Endodermal cell (in vitro differentiated cells): Measurements from ENCODE around the gene CSNK1G1. TPM values are rescaled to one million over a fixed set of nuclear protein-coding genes. Genes with fewer than 3 reads are reported as not detected.
A peak's percentile ranks its signal among the peaks of the same experiment; 100 is the strongest.
"Not testable (repeated sequence)": the region's sequence is repeated elsewhere in the genome, so short reads cannot be mapped to it uniquely, and the experiment has no call there.

Experiments
- DNase-seq: peaks from one replicate; pipeline ENCODE4 v3.0.0-alpha.2; 2017
- H3K27ac ChIP-seq: 2 replicates; pipeline ENCODE4 v1.5.1; 2013; ENCODE audit warnings: mild to moderate bottlenecking, low read depth, low read length, moderate library complexity
- H3K27me3 ChIP-seq: 2 replicates; pipeline ENCODE4 v1.6.1; 2013; ENCODE audit warnings: mild to moderate bottlenecking, low read length, moderate library complexity; ENCODE audit not compliant: insufficient read depth, control insufficient read depth, poor library complexity, severe bottlenecking
- H3K36me3 ChIP-seq: 2 replicates; pipeline ENCODE4 v1.7.0; 2013; ENCODE audit warnings: mild to moderate bottlenecking, low read length, moderate library complexity; ENCODE audit not compliant: control insufficient read depth, insufficient read depth
- H3K4me1 ChIP-seq: one replicate; pipeline ENCODE4 v1.7.0; 2013; ENCODE audit warnings: low read length; ENCODE audit not compliant: control insufficient read depth, insufficient read depth
- H3K4me3 ChIP-seq: 2 replicates; pipeline ENCODE4 v1.5.1; 2013; ENCODE audit warnings: mild to moderate bottlenecking, low read length, moderate library complexity
- H3K9ac ChIP-seq: 2 replicates; pipeline ENCODE4 v1.6.1; 2013; ENCODE audit warnings: mild to moderate bottlenecking, low read length, moderate library complexity; ENCODE audit not compliant: poor library complexity, severe bottlenecking; ENCODE audit errors: extremely low read depth
- H3K9me3 ChIP-seq: 2 replicates; pipeline ENCODE4 v1.6.1; 2013; ENCODE audit warnings: mild to moderate bottlenecking, low read length, moderate library complexity; ENCODE audit not compliant: control insufficient read depth
- H3K27ac Mint-ChIP-seq: 2 replicates; pipeline ENCODE4 v1.8.0; 2020; ENCODE audit warnings: mixed read lengths
- H3K27me3 Mint-ChIP-seq: 2 replicates; pipeline ENCODE4 v1.8.0; 2021; ENCODE audit warnings: mild to moderate bottlenecking, mixed read lengths; ENCODE audit not compliant: insufficient read depth
- H3K36me3 Mint-ChIP-seq: 2 replicates; pipeline ENCODE4 v1.8.0; 2020; ENCODE audit warnings: low read depth, mixed read lengths
- H3K4me1 Mint-ChIP-seq: 2 replicates; pipeline ENCODE4 v1.8.0; 2020; ENCODE audit warnings: mixed read lengths
- H3K4me3 Mint-ChIP-seq: 2 replicates; pipeline ENCODE4 v1.8.0; 2020; ENCODE audit warnings: mild to moderate bottlenecking, moderate library complexity, mixed read lengths
- H3K9me3 Mint-ChIP-seq: 2 replicates; pipeline ENCODE4 v1.8.0; 2020; ENCODE audit warnings: mild to moderate bottlenecking, mixed read lengths
- CTCF ChIP-seq: fragments of 200-600 bp; sonication (generic); conservative IDR thresholded peaks from 2 replicates; pipeline ENCODE4 v1.5.0; 2021; ENCODE audit warnings: antibody characterized with exemption, mild to moderate bottlenecking
- WGBS, 2 experiments: methylation state at CpG; one replicate each; pipeline versions ENCODE4 v1.1.5 to v1.1.7; 2013; ENCODE audit warnings: missing lambda C conversion rate in 2 of 2, mixed read lengths in 1 of 2; ENCODE audit not compliant: insufficient coverage in 1 of 2, insufficient read length in 1 of 2; 5-methylcytosine and 5-hydroxymethylcytosine counted together
- total RNA-seq, 2 donors: library from RNA; stranded (reverse); fragmentation: NEBNext Ultra II Directional in 1 of 2; extraction: Animal tissue kit (Norgen Biotek cat#: 25700) in 1 of 2; gene quantifications; 2 replicates in 1 of 2; 3 replicates in 1 of 2; pipeline ENCODE4 v1.2.1, GENCODE V29; 2021

CSNK1G1 gene
- total RNA-seq, 2 donors from 2014 or later = 24.5 to 31.4 TPM

GRCh38 chr15:64333516-64333915 lies 22.5 kb downstream of the CSNK1G1 start:
- H3K9me3 Mint-ChIP-seq = peaks cover 9% of the 10 kb centered on the region
- H3K27me3 Mint-ChIP-seq = no peaks in the 10 kb centered on the region
- H3K9me3 ChIP-seq = peaks cover 13% of the 10 kb centered on the region
- no peaks in the 10 kb centered on the region for H3K27me3 ChIP-seq
- H3K9ac ChIP-seq = no peak overlapping the region
- no peak overlapping the region for H3K4me3 ChIP-seq
- H3K27ac Mint-ChIP-seq = no peak overlapping the region
- H3K4me1 ChIP-seq = no peaks in the 10 kb centered on the region
- DNase-seq = no peak
- no peak overlapping the region for H3K4me3 Mint-ChIP-seq
- H3K27ac ChIP-seq = no peak overlapping the region
- H3K36me3 ChIP-seq = no peaks in the 10 kb centered on the region
- WGBS, 2 experiments = 88% methylated on average over 2 of the region's 2 CpGs; no CpG with 5 or more reads in 1 of the 2 experiments
- H3K36me3 Mint-ChIP-seq = peaks cover 13% of the 10 kb centered on the region
- TF ChIP-seq CTCF = no peak
- H3K4me1 Mint-ChIP-seq = no peaks in the 10 kb centered on the region

- not testable (repeated sequence) for H3K36me3 ChIP-seq, DNase-seq, H3K4me3 Mint-ChIP-seq, H3K4me1 Mint-ChIP-seq, H3K4me3 ChIP-seq, H3K27ac Mint-ChIP-seq, H3K27ac ChIP-seq, H3K27me3 Mint-ChIP-seq, H3K9ac ChIP-seq, H3K27me3 ChIP-seq, H3K4me1 ChIP-seq
- WGBS, 2 experiments = no CpG with 5 or more reads among the region's 3 CpGs
- peaks cover 13% of the 10 kb centered on the region for H3K9me3 ChIP-seq
- Mint-ChIP-seq H3K36me3 (peaks cover 13% of the 10 kb centered on the region), H3K9me3 (peaks cover 11% of the 10 kb centered on the region)
Measured at GRCh38 chr15:64331668-64332067, 24.3 kb downstream of the CSNK1G1 start.

GRCh38 chr15:64326975-64327374 lies 29.0 kb downstream of the CSNK1G1 start:
- not testable (repeated sequence) for H3K4me1 ChIP-seq, DNase-seq, H3K9ac ChIP-seq

GRCh38 chr15:64326458-64326857 lies 29.5 kb downstream of the CSNK1G1 start:
- not testable (repeated sequence) for H3K4me1 Mint-ChIP-seq, H3K27ac ChIP-seq, H3K9me3 ChIP-seq, H3K27me3 ChIP-seq, H3K4me3 ChIP-seq, H3K36me3 ChIP-seq, DNase-seq, H3K4me1 ChIP-seq, H3K27me3 Mint-ChIP-seq, H3K9ac ChIP-seq, H3K9me3 Mint-ChIP-seq, H3K36me3 Mint-ChIP-seq
- Mint-ChIP-seq H3K27ac (peak overlapping the region; percentile 89), H3K4me3 (peak overlapping the region; percentile 51)
- WGBS, 2 experiments = 83 to 100% methylated on average over 3 to 7 of the region's 20 CpGs

More at GRCh38 chr15:64326975-64327374, 29.0 kb downstream of the CSNK1G1 start:
- H3K27me3 ChIP-seq, H3K27ac Mint-ChIP-seq, H3K9me3 Mint-ChIP-seq, H3K27ac ChIP-seq, H3K9me3 ChIP-seq, H3K36me3 ChIP-seq, H3K4me3 ChIP-seq, H3K36me3 Mint-ChIP-seq, H3K4me1 Mint-ChIP-seq, H3K27me3 Mint-ChIP-seq: not testable (repeated sequence)
- H3K4me3 Mint-ChIP-seq = peak overlapping the region; percentile 51
- 10% methylated on average over 3 of the region's 15 CpGs; no CpG with 5 or more reads in 1 of the 2 experiments for WGBS, 2 experiments
